Keratinocyte (primary cell): ENCODE data around the gene MAP4K2.

Experiments used
- CTCF ChIP-seq, 3 experiments: IDR thresholded peaks in 1 of 3; conservative IDR thresholded peaks in 1 of 3; optimal IDR thresholded peaks in 1 of 3; 2 replicates in 2 of 3; 3 replicates in 1 of 3; pipeline versions ENCODE3 to v1.5.1; 2011; ENCODE audit warnings: low read length in 3 of 3, mild to moderate bottlenecking in 3 of 3, moderate library complexity in 2 of 3, control low read depth in 1 of 3, inconsistent platforms in 1 of 3; ENCODE audit not compliant: insufficient read depth in 2 of 3; ENCODE audit errors: extremely low read depth in 1 of 3
- EZH2 ChIP-seq: IDR thresholded peaks from one replicate; pipeline ENCODE4 v1.6.1; 2012; ENCODE audit warnings: inconsistent platforms, mild to moderate bottlenecking, low read length, moderate library complexity

GRCh38 chr11:64826578-64827450 is 23.8 kb upstream of the MAP4K2 start:
- TF ChIP-seq CTCF (optimal IDR thresholded peaks at IDR 0.05 in 1 of 3, IDR thresholded peaks at IDR 0.05 in 1 of 3, conservative IDR thresholded peaks at IDR 0.05 in 1 of 3; ENCODE audit: extremely low read depth in 1 of 3, insufficient read depth in 2 of 3, low read length in 3 of 3) (no peak), EZH2 (no peak)
